NCI-H510A treated with DMSO at 0.1 percent for 48 hours (cell line): ENCODE data around the gene OR8J1.
"Not testable (repeated sequence)": the region's sequence is repeated elsewhere in the genome, so short reads cannot be mapped to it uniquely, and the experiment has no call there.

ENCODE experiments used
- DNase-seq: peaks from one replicate; lab custom pipeline; 2025; lab: John Stamatoyannopoulos, UW

Gene OR8J1, protein sequence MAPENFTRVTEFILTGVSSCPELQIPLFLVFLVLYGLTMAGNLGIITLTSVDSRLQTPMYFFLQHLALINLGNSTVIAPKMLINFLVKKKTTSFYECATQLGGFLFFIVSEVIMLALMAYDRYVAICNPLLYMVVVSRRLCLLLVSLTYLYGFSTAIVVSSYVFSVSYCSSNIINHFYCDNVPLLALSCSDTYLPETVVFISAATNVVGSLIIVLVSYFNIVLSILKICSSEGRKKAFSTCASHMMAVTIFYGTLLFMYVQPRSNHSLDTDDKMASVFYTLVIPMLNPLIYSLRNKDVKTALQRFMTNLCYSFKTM

GRCh38 chr11:56353991-56354390, at the start of gene OR8J1:
Gene OR8J1 (plus strand): TSS chr11:56354291. CDS start chr11:56360247, 5,956 bp downstream.
- no peak for DNase-seq

DNA sequence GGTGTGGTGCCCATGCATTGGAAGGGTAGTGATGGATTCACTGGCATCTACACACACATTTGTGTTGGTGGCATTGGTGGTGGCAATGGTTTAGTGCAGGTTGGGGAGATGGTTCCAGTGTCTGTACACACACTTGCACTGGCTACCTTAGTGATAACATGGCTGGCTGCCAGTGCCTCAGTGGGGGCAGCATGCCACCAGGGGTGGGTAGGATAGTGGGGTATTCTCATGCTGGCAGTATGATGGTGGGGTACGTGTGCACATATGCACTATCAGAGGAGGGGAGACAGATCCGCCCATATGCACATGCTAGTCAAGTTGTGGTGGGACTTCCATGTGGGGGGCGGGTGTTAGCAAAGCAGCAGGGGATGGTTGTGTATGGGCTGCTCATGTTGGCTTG, 46.3 kb upstream of the OR8J1 start:
- DNase-seq = no peak

DNA sequence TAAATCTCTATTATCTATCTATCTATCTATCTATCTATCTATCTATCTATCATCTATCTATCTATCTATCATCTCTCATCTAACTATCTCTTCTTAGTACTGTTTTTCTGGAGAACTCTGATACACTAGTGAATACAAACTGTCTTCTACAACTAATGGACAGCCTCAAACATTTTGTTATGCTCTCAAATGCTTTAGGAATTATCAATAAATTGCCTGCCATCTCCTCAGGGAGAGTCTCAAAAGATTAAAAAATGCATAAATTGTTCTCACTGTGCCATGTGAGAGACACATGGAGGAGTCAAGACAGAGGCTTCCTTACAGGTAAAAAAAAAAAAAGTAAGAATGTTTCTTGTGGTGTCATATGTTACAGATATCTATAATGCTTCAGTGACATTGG, 39.2 kb upstream of the OR8J1 start, which contains the start of gene OR8K3:
OR8K3 (plus strand) TSS at position 301 of the 400 bp plus-strand sequence. CDS start 3,163 bp downstream, outside the sequence.
- no peak for DNase-seq

DNA sequence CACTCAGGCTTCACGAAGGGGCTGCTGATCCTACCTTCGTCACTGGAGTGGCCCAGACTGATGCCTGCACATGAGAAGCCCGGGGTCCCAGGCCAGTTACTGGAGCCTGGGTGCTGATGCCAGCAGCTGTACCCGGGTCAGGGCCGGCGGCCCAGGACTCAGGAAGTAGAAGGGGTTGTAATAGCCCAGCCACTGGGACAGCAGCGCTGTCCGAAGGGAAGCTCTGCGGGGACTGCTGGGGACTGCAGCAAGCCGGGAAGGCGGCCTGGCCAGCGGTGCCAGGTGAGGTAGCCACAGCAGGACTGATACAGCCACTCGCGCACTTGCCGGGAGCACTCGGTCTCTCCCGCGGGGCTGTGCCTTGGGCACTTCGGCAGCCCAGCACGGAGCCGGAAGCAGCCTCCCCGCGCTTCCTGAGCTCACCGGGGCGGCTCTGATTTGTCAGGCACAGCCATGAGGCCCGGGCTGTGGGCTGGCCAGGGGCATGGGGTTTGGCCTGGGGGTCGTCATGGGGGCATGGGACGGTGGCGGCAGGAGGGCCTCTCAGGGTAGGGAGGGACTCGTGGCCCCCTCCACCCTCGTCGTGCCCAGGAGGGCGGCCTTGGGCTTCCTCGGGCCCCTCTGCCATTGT, 22.1 kb upstream of the OR8J1 start:
- no peak for DNase-seq

- no peak for DNase-seq
Measured at GRCh38 chr11:56333156-56333555, 20.9 kb upstream of the OR8J1 start.

GRCh38 chr11:56340289-56340688, 13.8 kb upstream of the OR8J1 start:
- DNase-seq = no peak

GRCh38 chr11:56345739-56346138, 8.4 kb upstream of the OR8J1 start, which contains the start of gene OR8K1:
Gene OR8K1 (plus strand): TSS chr11:56346039. CDS start chr11:56346039, 0 bp downstream.
- no peak for DNase-seq

DNA sequence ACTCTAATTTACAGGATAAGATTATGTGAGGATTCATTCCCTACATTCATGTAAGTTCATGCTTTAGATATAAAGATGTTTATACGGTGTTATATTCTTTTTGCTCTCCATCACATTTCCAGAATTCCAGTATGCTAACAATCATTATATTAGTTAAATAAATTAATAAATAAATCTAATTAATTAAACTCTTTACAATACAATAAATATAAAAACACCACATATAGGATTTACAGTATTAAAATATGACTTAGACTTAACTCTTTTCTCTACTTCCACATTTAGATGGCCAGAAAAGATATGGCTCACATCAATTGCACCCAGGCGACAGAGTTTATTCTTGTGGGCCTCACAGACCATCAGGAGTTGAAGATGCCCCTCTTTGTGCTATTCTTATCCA, 21.2 kb downstream of the OR8J1 start, which contains the start of gene OR8U1:
OR8U1 (plus strand) TSS at position 301 of the 400 bp plus-strand sequence; CDS start at position 301, 0 bp downstream.
- DNase-seq = no peak

- no peak for DNase-seq
Measured at GRCh38 chr11:56380120-56380519, 26.0 kb downstream of the OR8J1 start.

DNA sequence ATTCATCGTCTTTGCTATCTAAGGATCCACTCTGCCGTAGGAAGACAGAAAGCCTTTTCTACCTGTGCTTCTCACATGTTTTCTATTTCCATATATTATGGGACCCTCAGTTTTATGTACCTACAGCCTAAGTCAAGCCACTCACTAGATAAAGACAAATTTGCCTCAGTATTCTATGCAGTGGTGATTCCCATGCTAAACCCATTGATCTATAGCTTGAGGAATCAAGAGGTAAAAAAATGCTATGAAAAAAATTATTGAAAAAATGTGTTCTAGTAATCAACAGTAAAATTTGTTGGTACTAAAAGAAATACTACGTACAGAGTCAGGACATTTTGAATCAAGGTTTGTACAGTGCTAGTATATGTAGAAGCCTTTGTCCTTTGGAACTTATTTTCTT, 40.3 kb downstream of the OR8J1 start:
- no peak for DNase-seq

- DNase-seq = no peak
Measured at GRCh38 chr11:56396047-56396446, 42.0 kb downstream of the OR8J1 start.

DNA sequence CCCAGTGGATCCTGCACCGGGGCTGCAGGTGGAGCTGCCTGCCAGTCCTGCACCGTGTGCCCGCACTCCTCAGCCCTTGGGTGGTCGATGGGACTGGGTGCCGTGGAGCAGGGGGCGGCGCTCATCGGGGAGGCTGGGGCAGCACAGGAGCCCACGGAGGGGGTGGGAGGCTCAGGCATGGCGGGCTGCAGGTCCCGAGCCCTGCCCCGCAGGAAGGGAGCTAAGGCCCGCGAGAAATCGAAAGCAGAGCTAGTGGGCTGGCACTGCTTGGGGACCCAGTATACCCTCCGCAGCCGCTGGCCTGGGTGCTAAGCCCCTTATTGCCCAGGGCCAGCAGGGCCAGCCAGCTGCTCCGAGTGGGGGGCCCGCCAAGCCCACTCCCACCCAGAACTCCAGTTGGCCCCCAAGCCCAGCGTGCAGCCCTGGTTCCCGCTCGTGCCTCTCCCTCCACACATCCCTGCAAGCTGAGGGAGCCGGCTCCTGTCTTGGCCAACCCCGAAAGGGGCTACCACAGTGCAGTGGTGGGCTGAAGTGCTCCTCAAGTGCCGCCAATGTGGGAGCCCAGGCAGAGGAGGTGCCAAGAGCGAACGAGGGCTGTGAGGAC, 47.9 kb downstream of the OR8J1 start:
- not testable (repeated sequence) for DNase-seq

- DNase-seq = no peak
Measured at GRCh38 chr11:56404393-56404792, 50.3 kb downstream of the OR8J1 start.

DNA sequence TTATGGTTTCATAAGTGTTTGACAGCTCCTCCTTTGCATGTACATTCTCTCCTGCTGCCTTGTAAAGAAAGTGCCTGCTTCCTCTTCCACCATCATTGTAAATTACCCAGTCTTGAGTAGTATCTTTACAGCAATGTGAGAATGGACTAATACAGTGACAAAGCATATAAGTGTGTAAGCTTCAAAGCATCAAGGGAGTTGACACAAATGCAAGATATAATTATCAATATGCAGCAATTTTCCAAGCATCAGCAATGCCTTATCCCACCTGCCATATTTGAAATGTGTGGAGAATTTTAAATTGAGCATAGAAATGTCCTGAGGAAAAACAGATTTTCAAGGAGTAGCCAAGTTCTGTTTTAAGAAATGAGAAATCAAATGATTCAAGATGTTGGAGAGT, 56.7 kb downstream of the OR8J1 start:
- DNase-seq = no peak
